SK-N-SH treated with all-trans-retinoic acid at 6 μM for 48 hours (cell line): Measurements from ENCODE around the gene ARID3A.
A peak's percentile ranks its signal among the peaks of the same experiment; 100 is the strongest.

ENCODE experiments used
- ATAC-seq: fragments of 200-7000 bp; cut with Tn5 transposase; 3 replicates; pipeline ENCODE4 v1.9.1; 2020; ENCODE audit warnings: mild to moderate bottlenecking, moderate library complexity
- ARNTL ChIP-seq: fragments of 450-650 bp; formaldehyde crosslinking; IDR thresholded peaks from 2 replicates; pipeline ENCODE4 v1.5.0; 2020; ENCODE audit warnings: low read depth, mild to moderate bottlenecking, moderate library complexity, borderline replicate concordance
- BACH2 ChIP-seq: fragments of 250-450 bp; sonication (Bioruptor Pico); IDR thresholded peaks from 2 replicates; pipeline ENCODE4 v1.9.0; 2021; ENCODE audit warnings: mild to moderate bottlenecking, borderline replicate concordance
- CREB5 ChIP-seq: fragments of 250-450 bp; sonication (Bioruptor Pico); IDR thresholded peaks from 2 replicates; pipeline ENCODE4 v1.5.1; 2020; ENCODE audit warnings: low read depth, mild to moderate bottlenecking, moderate library complexity
- CSRNP3 ChIP-seq: fragments of 250-450 bp; sonication (Bioruptor Pico); IDR thresholded peaks from 2 replicates; pipeline ENCODE4 v1.5.1; 2021; ENCODE audit warnings: mild to moderate bottlenecking, moderate library complexity
- ESRRG ChIP-seq: fragments of 250-450 bp; sonication (Bioruptor Pico); IDR thresholded peaks from 2 replicates; pipeline ENCODE4 v1.6.1; 2021; ENCODE audit warnings: mild to moderate bottlenecking
- POU6F1 ChIP-seq: fragments of 250-450 bp; sonication (Bioruptor Pico); IDR thresholded peaks from 2 replicates; pipeline ENCODE4 v1.8.0; 2021; ENCODE audit warnings: low read depth, mild to moderate bottlenecking, moderate library complexity, borderline replicate concordance
- SNAI2 ChIP-seq: fragments of 250-450 bp; sonication (Bioruptor Pico); IDR thresholded peaks from 2 replicates; pipeline ENCODE4 v1.5.0; 2020; ENCODE audit warnings: mild to moderate bottlenecking, moderate library complexity
- TOX ChIP-seq: fragments of 250-450 bp; sonication (Bioruptor Pico); IDR thresholded peaks from 2 replicates; pipeline ENCODE4 v1.8.0; 2021; ENCODE audit warnings: mild to moderate bottlenecking, moderate library complexity, borderline replicate concordance
- ZFP3 ChIP-seq: fragments of 250-450 bp; sonication (Bioruptor Pico); IDR thresholded peaks from 2 replicates; pipeline ENCODE4 v1.5.0; 2020; ENCODE audit warnings: mild to moderate bottlenecking, moderate library complexity
- ZNF565 ChIP-seq: fragments of 450-650 bp; formaldehyde crosslinking; conservative IDR thresholded peaks from 2 replicates; pipeline ENCODE4 v1.5.0; 2020; ENCODE audit warnings: low read depth, mild to moderate bottlenecking, moderate library complexity
- ZNF70 ChIP-seq: fragments of 450-650 bp; formaldehyde crosslinking; IDR thresholded peaks from 2 replicates; pipeline ENCODE4 v1.5.0; 2020; ENCODE audit warnings: mild to moderate bottlenecking, moderate library complexity
- ZNF8 ChIP-seq: fragments of 450-650 bp; formaldehyde crosslinking; IDR thresholded peaks from 2 replicates; pipeline ENCODE4 v1.5.0; 2020; ENCODE audit warnings: mild to moderate bottlenecking, moderate library complexity
- TF ChIP-seq, protein P1 (sequence below): fragments of 250-450 bp; sonication (Bioruptor Pico); IDR thresholded peaks from 2 replicates; pipeline ENCODE4 v1.8.0; 2020; ENCODE audit warnings: mild to moderate bottlenecking, moderate library complexity, borderline replicate concordance
- TF ChIP-seq, protein P2 (sequence below): fragments of 250-450 bp; sonication (Bioruptor Pico); IDR thresholded peaks from 2 replicates; pipeline ENCODE4 v1.5.0; 2020; ENCODE audit warnings: mild to moderate bottlenecking, moderate library complexity

Gene ARID3A

GRCh38 chr19:926589-927350, 935 bp downstream of the ARID3A start:
- no peak for TF ChIP-seq POU6F1 (CRISPR knock-in tag)
- TF ChIP-seq, protein P1, sequence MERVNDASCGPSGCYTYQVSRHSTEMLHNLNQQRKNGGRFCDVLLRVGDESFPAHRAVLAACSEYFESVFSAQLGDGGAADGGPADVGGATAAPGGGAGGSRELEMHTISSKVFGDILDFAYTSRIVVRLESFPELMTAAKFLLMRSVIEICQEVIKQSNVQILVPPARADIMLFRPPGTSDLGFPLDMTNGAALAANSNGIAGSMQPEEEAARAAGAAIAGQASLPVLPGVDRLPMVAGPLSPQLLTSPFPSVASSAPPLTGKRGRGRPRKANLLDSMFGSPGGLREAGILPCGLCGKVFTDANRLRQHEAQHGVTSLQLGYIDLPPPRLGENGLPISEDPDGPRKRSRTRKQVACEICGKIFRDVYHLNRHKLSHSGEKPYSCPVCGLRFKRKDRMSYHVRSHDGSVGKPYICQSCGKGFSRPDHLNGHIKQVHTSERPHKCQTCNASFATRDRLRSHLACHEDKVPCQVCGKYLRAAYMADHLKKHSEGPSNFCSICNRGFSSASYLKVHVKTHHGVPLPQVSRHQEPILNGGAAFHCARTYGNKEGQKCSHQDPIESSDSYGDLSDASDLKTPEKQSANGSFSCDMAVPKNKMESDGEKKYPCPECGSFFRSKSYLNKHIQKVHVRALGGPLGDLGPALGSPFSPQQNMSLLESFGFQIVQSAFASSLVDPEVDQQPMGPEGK (CRISPR knock-in tag), result peak; percentile 94; the same call in 1 of the 2 replicates
- ATAC-seq, result no peak; the same call in 2 of the 3 replicates

GRCh38 chr19:927351-927779, 1.5 kb downstream of the ARID3A start:
- ATAC-seq, result no peak
- TF ChIP-seq SNAI2 (no peak), ESRRG (no peak), ZNF565 (CRISPR knock-in tag) (no peak), ZNF70 (CRISPR knock-in tag) (no peak)

DNA sequence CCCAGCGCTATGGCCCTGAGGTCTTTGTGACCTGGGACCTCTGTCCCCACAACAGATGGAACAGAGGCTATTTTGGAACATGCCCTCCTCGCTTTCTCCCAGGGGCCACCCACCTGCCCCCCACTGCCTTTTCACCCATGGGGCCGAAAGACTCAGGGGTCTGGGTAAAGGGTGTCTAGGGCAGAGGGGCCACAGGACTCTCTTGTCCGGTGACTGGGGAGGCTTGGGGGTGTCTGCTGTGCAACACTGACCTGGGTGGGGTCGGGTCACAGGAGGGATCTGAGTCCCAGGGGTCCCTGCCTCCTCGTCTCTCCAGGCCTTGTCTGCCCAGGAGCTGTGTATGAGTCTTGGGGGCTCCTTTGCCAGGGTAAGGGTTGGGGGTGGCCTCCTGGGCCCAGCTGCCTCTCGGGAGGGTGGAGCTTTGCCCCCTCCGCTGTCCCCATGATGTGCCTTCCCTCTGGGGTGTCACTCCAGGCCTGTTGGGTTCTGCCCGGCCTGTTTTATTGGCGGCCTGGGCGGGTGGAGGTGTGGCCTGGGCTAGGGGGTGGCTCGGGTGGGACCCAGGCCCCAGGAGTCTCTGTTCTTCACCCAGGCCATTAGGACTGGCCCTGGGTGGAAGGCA, 2.1 kb downstream of the ARID3A start:
- ATAC-seq, result no peak
- TF ChIP-seq ZFP3 (no peak), BACH2 (no peak), ZNF565 (CRISPR knock-in tag) (no peak), ARNTL (CRISPR knock-in tag) (no peak), CSRNP3 (no peak), ZNF8 (CRISPR knock-in tag) (no peak), TOX (no peak), CREB5 (CRISPR knock-in tag) (no peak), ZNF70 (CRISPR knock-in tag) (no peak)
- TF ChIP-seq, protein P2, sequence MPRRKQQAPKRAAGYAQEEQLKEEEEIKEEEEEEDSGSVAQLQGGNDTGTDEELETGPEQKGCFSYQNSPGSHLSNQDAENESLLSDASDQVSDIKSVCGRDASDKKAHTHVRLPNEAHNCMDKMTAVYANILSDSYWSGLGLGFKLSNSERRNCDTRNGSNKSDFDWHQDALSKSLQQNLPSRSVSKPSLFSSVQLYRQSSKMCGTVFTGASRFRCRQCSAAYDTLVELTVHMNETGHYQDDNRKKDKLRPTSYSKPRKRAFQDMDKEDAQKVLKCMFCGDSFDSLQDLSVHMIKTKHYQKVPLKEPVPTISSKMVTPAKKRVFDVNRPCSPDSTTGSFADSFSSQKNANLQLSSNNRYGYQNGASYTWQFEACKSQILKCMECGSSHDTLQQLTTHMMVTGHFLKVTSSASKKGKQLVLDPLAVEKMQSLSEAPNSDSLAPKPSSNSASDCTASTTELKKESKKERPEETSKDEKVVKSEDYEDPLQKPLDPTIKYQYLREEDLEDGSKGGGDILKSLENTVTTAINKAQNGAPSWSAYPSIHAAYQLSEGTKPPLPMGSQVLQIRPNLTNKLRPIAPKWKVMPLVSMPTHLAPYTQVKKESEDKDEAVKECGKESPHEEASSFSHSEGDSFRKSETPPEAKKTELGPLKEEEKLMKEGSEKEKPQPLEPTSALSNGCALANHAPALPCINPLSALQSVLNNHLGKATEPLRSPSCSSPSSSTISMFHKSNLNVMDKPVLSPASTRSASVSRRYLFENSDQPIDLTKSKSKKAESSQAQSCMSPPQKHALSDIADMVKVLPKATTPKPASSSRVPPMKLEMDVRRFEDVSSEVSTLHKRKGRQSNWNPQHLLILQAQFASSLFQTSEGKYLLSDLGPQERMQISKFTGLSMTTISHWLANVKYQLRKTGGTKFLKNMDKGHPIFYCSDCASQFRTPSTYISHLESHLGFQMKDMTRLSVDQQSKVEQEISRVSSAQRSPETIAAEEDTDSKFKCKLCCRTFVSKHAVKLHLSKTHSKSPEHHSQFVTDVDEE, result no peak
- TF ChIP-seq, protein P1 (CRISPR knock-in tag), result no peak
